ENCODE results near the gene SLC44A2.
"Not testable (repeated sequence)": the region's sequence is repeated elsewhere in the genome, so short reads cannot be mapped to it uniquely, and the experiment has no call there.

The SLC44A2 gene

GRCh38 chr19:10662384-10663251, 37.3 kb downstream of the SLC44A2 start:
- Histone ChIP-seq H3K36me3 (ENCODE audit: control insufficient read depth, insufficient read depth, low read length) (peaks cover 17% of the 10 kb centered on the region), H3K27me3 (ENCODE audit: control insufficient read depth, insufficient read depth, low read length, poor library complexity, severe bottlenecking) (no peaks in the 10 kb centered on the region), H3K4me1 (ENCODE audit: control insufficient read depth, insufficient read depth, low read length) (peaks cover 6% of the 10 kb centered on the region), H3K9me3 (ENCODE audit: control insufficient read depth, low read length) (no peaks in the 10 kb centered on the region), H3K27ac (ENCODE audit: insufficient read depth, low read depth, low read length, poor library complexity, severe bottlenecking) (no peak overlapping the region), H3K4me3 (ENCODE audit: insufficient read depth, low read depth, low read length) (no peak overlapping the region)
- WGBS, 2 experiments, result 91 to 93% methylated on average over 14 of the region's 14 CpGs

GRCh38 chr19:10663252-10663563, 37.9 kb downstream of the SLC44A2 start:
- H3K27ac ChIP-seq (ENCODE audit: insufficient read depth, low read depth, low read length, poor library complexity, severe bottlenecking); H3K9me3 ChIP-seq (ENCODE audit: control insufficient read depth, low read length); H3K4me3 ChIP-seq (ENCODE audit: insufficient read depth, low read depth, low read length); H3K27me3 ChIP-seq (ENCODE audit: control insufficient read depth, insufficient read depth, low read length, poor library complexity, severe bottlenecking); H3K4me1 ChIP-seq (ENCODE audit: control insufficient read depth, insufficient read depth, low read length): not testable (repeated sequence)
- H3K36me3 ChIP-seq (ENCODE audit: control insufficient read depth, insufficient read depth, low read length), result peaks cover 14% of the 10 kb centered on the region
- 90 to 95% methylated on average over 16 of the region's 16 CpGs for WGBS, 2 experiments

GRCh38 chr19:10667867-10668266, 42.5 kb downstream of the SLC44A2 start:
- Histone ChIP-seq H3K27ac (ENCODE audit: insufficient read depth, low read depth, low read length, poor library complexity, severe bottlenecking) (no peak overlapping the region), H3K4me3 (ENCODE audit: insufficient read depth, low read depth, low read length) (no peak overlapping the region), H3K36me3 (ENCODE audit: control insufficient read depth, insufficient read depth, low read length) (peaks cover 27% of the 10 kb centered on the region), H3K9me3 (ENCODE audit: control insufficient read depth, low read length) (no peaks in the 10 kb centered on the region), H3K4me1 (ENCODE audit: control insufficient read depth, insufficient read depth, low read length) (no peaks in the 10 kb centered on the region), H3K27me3 (ENCODE audit: control insufficient read depth, insufficient read depth, low read length, poor library complexity, severe bottlenecking) (no peaks in the 10 kb centered on the region)
- WGBS, 2 experiments, result 92 to 93% methylated on average over 6 of the region's 6 CpGs

- no peak overlapping the region for H3K4me3 ChIP-seq (ENCODE audit: insufficient read depth, low read depth, low read length)
- 93 to 94% methylated on average over 6 of the region's 6 CpGs for WGBS, 2 experiments
- H3K36me3 ChIP-seq (ENCODE audit: control insufficient read depth, insufficient read depth, low read length), result peaks cover 36% of the 10 kb centered on the region
Measured at GRCh38 chr19:10669246-10669645, 43.9 kb downstream of the SLC44A2 start.

GRCh38 chr19:10670182-10670581, 44.8 kb downstream of the SLC44A2 start:
- Histone ChIP-seq H3K4me1 (ENCODE audit: control insufficient read depth, insufficient read depth, low read length) (no peaks in the 10 kb centered on the region), H3K9me3 (ENCODE audit: control insufficient read depth, low read length) (no peaks in the 10 kb centered on the region), H3K27ac (ENCODE audit: insufficient read depth, low read depth, low read length, poor library complexity, severe bottlenecking) (no peak overlapping the region), H3K36me3 (ENCODE audit: control insufficient read depth, insufficient read depth, low read length) (peaks cover 46% of the 10 kb centered on the region), H3K4me3 (ENCODE audit: insufficient read depth, low read depth, low read length) (no peak overlapping the region), H3K27me3 (ENCODE audit: control insufficient read depth, insufficient read depth, low read length, poor library complexity, severe bottlenecking) (no peaks in the 10 kb centered on the region)
- WGBS, 2 experiments, result 97 to 100% methylated on average over 1 of the region's 1 CpG

More at GRCh38 chr19:10669246-10669645, 43.9 kb downstream of the SLC44A2 start:
- Histone ChIP-seq H3K9me3 (ENCODE audit: control insufficient read depth, low read length) (no peaks in the 10 kb centered on the region), H3K27ac (ENCODE audit: insufficient read depth, low read depth, low read length, poor library complexity, severe bottlenecking) (no peak overlapping the region), H3K27me3 (ENCODE audit: control insufficient read depth, insufficient read depth, low read length, poor library complexity, severe bottlenecking) (no peaks in the 10 kb centered on the region), H3K4me1 (ENCODE audit: control insufficient read depth, insufficient read depth, low read length) (no peaks in the 10 kb centered on the region)

GRCh38 chr19:10670876-10671804, 45.8 kb downstream of the SLC44A2 start:
- Histone ChIP-seq H3K36me3 (ENCODE audit: control insufficient read depth, insufficient read depth, low read length) (peaks cover 51% of the 10 kb centered on the region), H3K4me3 (ENCODE audit: insufficient read depth, low read depth, low read length) (no peak overlapping the region), H3K27me3 (ENCODE audit: control insufficient read depth, insufficient read depth, low read length, poor library complexity, severe bottlenecking) (no peaks in the 10 kb centered on the region), H3K4me1 (ENCODE audit: control insufficient read depth, insufficient read depth, low read length) (no peaks in the 10 kb centered on the region), H3K9me3 (ENCODE audit: control insufficient read depth, low read length) (no peaks in the 10 kb centered on the region), H3K27ac (ENCODE audit: insufficient read depth, low read depth, low read length, poor library complexity, severe bottlenecking) (no peak overlapping the region)
- WGBS, 2 experiments, result 97% methylated on average over 24 of the region's 24 CpGs

GRCh38 chr19:10671922-10672321, 46.6 kb downstream of the SLC44A2 start:
- not testable (repeated sequence) for H3K4me1 ChIP-seq (ENCODE audit: control insufficient read depth, insufficient read depth, low read length); H3K9me3 ChIP-seq (ENCODE audit: control insufficient read depth, low read length); H3K27me3 ChIP-seq (ENCODE audit: control insufficient read depth, insufficient read depth, low read length, poor library complexity, severe bottlenecking); H3K4me3 ChIP-seq (ENCODE audit: insufficient read depth, low read depth, low read length); H3K27ac ChIP-seq (ENCODE audit: insufficient read depth, low read depth, low read length, poor library complexity, severe bottlenecking)
- peaks cover 54% of the 10 kb centered on the region for H3K36me3 ChIP-seq (ENCODE audit: control insufficient read depth, insufficient read depth, low read length)
- WGBS, 2 experiments, result 89 to 95% methylated on average over 2 to 3 of the region's 3 CpGs

GRCh38 chr19:10675214-10675613, 49.9 kb downstream of the SLC44A2 start:
- H3K4me3 ChIP-seq (ENCODE audit: insufficient read depth, low read depth, low read length); H3K27ac ChIP-seq (ENCODE audit: insufficient read depth, low read depth, low read length, poor library complexity, severe bottlenecking); H3K27me3 ChIP-seq (ENCODE audit: control insufficient read depth, insufficient read depth, low read length, poor library complexity, severe bottlenecking); H3K4me1 ChIP-seq (ENCODE audit: control insufficient read depth, insufficient read depth, low read length); H3K9me3 ChIP-seq (ENCODE audit: control insufficient read depth, low read length): not testable (repeated sequence)
- H3K36me3 ChIP-seq (ENCODE audit: control insufficient read depth, insufficient read depth, low read length), result peaks cover 83% of the 10 kb centered on the region
- WGBS, 2 experiments, result 91 to 98% methylated on average over 8 of the region's 8 CpGs

GRCh38 chr19:10677751-10678150, 52.4 kb downstream of the SLC44A2 start:
- Histone ChIP-seq H3K27me3 (ENCODE audit: control insufficient read depth, insufficient read depth, low read length, poor library complexity, severe bottlenecking) (no peaks in the 10 kb centered on the region), H3K9me3 (ENCODE audit: control insufficient read depth, low read length) (no peaks in the 10 kb centered on the region), H3K4me3 (ENCODE audit: insufficient read depth, low read depth, low read length) (no peak overlapping the region), H3K4me1 (ENCODE audit: control insufficient read depth, insufficient read depth, low read length) (no peaks in the 10 kb centered on the region), H3K27ac (ENCODE audit: insufficient read depth, low read depth, low read length, poor library complexity, severe bottlenecking) (no peak overlapping the region), H3K36me3 (ENCODE audit: control insufficient read depth, insufficient read depth, low read length) (peaks cover 89% of the 10 kb centered on the region)
- 94 to 97% methylated on average over 13 of the region's 13 CpGs for WGBS, 2 experiments

GRCh38 chr19:10678813-10679212, 53.5 kb downstream of the SLC44A2 start:
- WGBS, 2 experiments, result 95 to 96% methylated on average over 12 of the region's 12 CpGs
- Histone ChIP-seq H3K27ac (ENCODE audit: insufficient read depth, low read depth, low read length, poor library complexity, severe bottlenecking) (no peak overlapping the region), H3K4me3 (ENCODE audit: insufficient read depth, low read depth, low read length) (no peak overlapping the region), H3K27me3 (ENCODE audit: control insufficient read depth, insufficient read depth, low read length, poor library complexity, severe bottlenecking) (no peaks in the 10 kb centered on the region), H3K9me3 (ENCODE audit: control insufficient read depth, low read length) (no peaks in the 10 kb centered on the region), H3K36me3 (ENCODE audit: control insufficient read depth, insufficient read depth, low read length) (peaks cover 89% of the 10 kb centered on the region), H3K4me1 (ENCODE audit: control insufficient read depth, insufficient read depth, low read length) (no peaks in the 10 kb centered on the region)

Data from ectodermal cell (in vitro differentiated cells).